Fibroblast of lung (primary cell): Measurements from ENCODE around the gene TRIM39. TPM values are rescaled to one million over a fixed set of nuclear protein-coding genes. Genes with fewer than 3 reads are reported as not detected.

Experiments
- DNase-seq, 2 donors: peaks; one replicate each; pipeline versions ENCODE4 v3.0.0 to v3.0.0-alpha.2; 2010; ENCODE audit warnings: low read depth in 2 of 2
- H2AFZ ChIP-seq: 2 replicates; pipeline ENCODE4 v1.5.1; 2012; ENCODE audit warnings: low read length, control low read depth, inconsistent platforms
- H3K27ac ChIP-seq: 2 replicates; pipeline ENCODE4 v1.5.1; 2011; ENCODE audit warnings: low read length, control low read depth; ENCODE audit not compliant: insufficient read depth
- H3K27me3 ChIP-seq: 2 replicates; pipeline ENCODE4 v1.5.1; 2011; ENCODE audit warnings: mild to moderate bottlenecking, low read length; ENCODE audit not compliant: control insufficient read depth, insufficient read depth
- H3K36me3 ChIP-seq: 2 replicates; pipeline ENCODE4 v1.5.1; 2011; ENCODE audit warnings: low read length; ENCODE audit not compliant: control insufficient read depth, insufficient read depth
- H3K4me1 ChIP-seq: 2 replicates; pipeline ENCODE4 v1.5.1; 2011; ENCODE audit warnings: low read length; ENCODE audit not compliant: control insufficient read depth, insufficient read depth; ENCODE audit errors: extremely low read depth
- H3K4me2 ChIP-seq: 2 replicates; pipeline ENCODE4 v1.5.1; 2011; ENCODE audit warnings: low read length, control low read depth; ENCODE audit not compliant: insufficient read depth; ENCODE audit errors: extremely low read depth
- H3K4me3 ChIP-seq, 4 experiments: fragments of 200-600 bp in 1 of 4; sonication (generic) in 1 of 4; replicated peaks in 1 of 4; 2 replicates each; pipeline ENCODE4 v1.5.1; 2011 to 2016; ENCODE audit warnings: low read length in 4 of 4, low read depth in 3 of 4, mild to moderate bottlenecking in 3 of 4, control low read depth in 2 of 4, inconsistent platforms in 1 of 4, mixed read lengths in 1 of 4; ENCODE audit not compliant: insufficient read depth in 1 of 4; ENCODE audit errors: control extremely low read depth in 1 of 4
- H3K79me2 ChIP-seq: 2 replicates; pipeline ENCODE4 v1.5.1; 2012; ENCODE audit warnings: mild to moderate bottlenecking, low read length, inconsistent platforms; ENCODE audit not compliant: control insufficient read depth, insufficient read depth
- H3K9ac ChIP-seq: 2 replicates; pipeline ENCODE4 v1.5.1; 2011; ENCODE audit warnings: mild to moderate bottlenecking, low read length, control low read depth; ENCODE audit not compliant: insufficient read depth
- H3K9me3 ChIP-seq: 2 replicates; pipeline ENCODE4 v1.5.1; 2012; ENCODE audit warnings: low read depth, low read length; ENCODE audit not compliant: control insufficient read depth, insufficient read depth
- H4K20me1 ChIP-seq: 2 replicates; pipeline ENCODE4 v1.5.1; 2011; ENCODE audit warnings: low read length; ENCODE audit not compliant: control insufficient read depth, insufficient read depth; ENCODE audit errors: extremely low read depth
- EZH2 ChIP-seq: IDR thresholded peaks from 2 replicates; pipeline ENCODE4 v1.5.1; 2012; ENCODE audit warnings: low read length, control low read depth, mild to moderate bottlenecking; ENCODE audit errors: missing control alignments
- polyA plus RNA-seq, 2 donors: library from polyadenylated mRNA; depleted of rRNA in 1 of 2; stranded (reverse) in 1 of 2; unstranded in 1 of 2; fragments of >200 nt; gene quantifications; 2 replicates each; pipeline ENCODE4 v1.2.1, GENCODE V29; 2011 to 2012; ENCODE audit warnings: missing spikeins in 1 of 2
- total RNA-seq: library from RNA; depleted of rRNA; stranded (reverse); fragments of >200 nt; gene quantifications from 2 replicates; pipeline ENCODE4 v1.2.1, GENCODE V29; 2014
- TF ChIP-seq, protein P1 (sequence below), 2 donors: IDR thresholded peaks in 1 of 2; conservative IDR thresholded peaks in 1 of 2; 1 replicate in 1 of 2; 2 replicates in 1 of 2; pipeline ENCODE4 v1.5.1; 2011 to 2012; ENCODE audit warnings: low read length in 2 of 2, control low read depth in 1 of 2, inconsistent platforms in 1 of 2, low read depth in 1 of 2, mild to moderate bottlenecking in 1 of 2

The TRIM39 gene
- total and polyA plus RNA-seq, 2 donors (not counting 1 experiment from before 2014, with no cell fraction given): 7.8 to 11.9 TPM

DNA sequence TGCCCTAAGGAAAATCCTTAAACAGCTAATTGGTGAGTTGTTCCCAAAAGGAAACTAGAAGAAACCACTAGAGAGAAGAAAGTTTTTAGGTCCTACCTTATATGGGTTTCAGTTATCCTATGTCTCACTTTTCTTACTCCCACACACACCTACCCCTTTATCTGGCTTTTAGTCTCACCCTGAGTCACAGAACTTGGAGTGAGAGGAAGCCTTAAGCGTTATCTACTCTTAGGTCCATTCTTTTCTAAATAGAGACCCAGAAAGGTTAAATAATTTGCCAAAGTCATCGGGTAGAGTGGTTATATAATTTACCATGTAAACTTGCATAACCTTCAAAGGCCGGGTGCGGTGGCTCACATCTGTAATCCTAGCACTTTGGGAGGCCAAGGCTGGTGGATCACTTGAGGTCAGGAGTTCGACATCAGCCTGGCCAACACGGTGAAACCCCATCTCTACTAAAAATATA is 13.9 kb downstream of the TRIM39 start:
- H3K4me1 ChIP-seq: no peaks in the 10 kb centered on the region
- no peak overlapping the region for H3K27ac ChIP-seq
- H3K36me3 ChIP-seq: peaks cover 7% of the 10 kb centered on the region
- no peak overlapping the region for H3K4me2 ChIP-seq
- no peaks in the 10 kb centered on the region for H4K20me1 ChIP-seq
- no peak overlapping the region for H3K4me3 ChIP-seq
- TF ChIP-seq, protein P1, sequence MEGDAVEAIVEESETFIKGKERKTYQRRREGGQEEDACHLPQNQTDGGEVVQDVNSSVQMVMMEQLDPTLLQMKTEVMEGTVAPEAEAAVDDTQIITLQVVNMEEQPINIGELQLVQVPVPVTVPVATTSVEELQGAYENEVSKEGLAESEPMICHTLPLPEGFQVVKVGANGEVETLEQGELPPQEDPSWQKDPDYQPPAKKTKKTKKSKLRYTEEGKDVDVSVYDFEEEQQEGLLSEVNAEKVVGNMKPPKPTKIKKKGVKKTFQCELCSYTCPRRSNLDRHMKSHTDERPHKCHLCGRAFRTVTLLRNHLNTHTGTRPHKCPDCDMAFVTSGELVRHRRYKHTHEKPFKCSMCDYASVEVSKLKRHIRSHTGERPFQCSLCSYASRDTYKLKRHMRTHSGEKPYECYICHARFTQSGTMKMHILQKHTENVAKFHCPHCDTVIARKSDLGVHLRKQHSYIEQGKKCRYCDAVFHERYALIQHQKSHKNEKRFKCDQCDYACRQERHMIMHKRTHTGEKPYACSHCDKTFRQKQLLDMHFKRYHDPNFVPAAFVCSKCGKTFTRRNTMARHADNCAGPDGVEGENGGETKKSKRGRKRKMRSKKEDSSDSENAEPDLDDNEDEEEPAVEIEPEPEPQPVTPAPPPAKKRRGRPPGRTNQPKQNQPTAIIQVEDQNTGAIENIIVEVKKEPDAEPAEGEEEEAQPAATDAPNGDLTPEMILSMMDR (conservative IDR thresholded peaks at IDR 0.05 in 1 of 2, IDR thresholded peaks at IDR 0.05 in 1 of 2; ENCODE audit: low read depth in 1 of 2, low read length in 2 of 2): no peak
- TF ChIP-seq EZH2: no peak
- no peak overlapping the region for H3K9ac ChIP-seq
- no peaks in the 10 kb centered on the region for H3K9me3 ChIP-seq
- no peaks in the 10 kb centered on the region for H3K79me2 ChIP-seq
- DNase-seq: peak in 1 of 2 donors; percentile 84
- no peak overlapping the region for H2AFZ ChIP-seq
- no peaks in the 10 kb centered on the region for H3K27me3 ChIP-seq

GRCh38 chr6:30341218-30341617 is 14.5 kb downstream of the TRIM39 start:
- Histone ChIP-seq H3K79me2 (no peaks in the 10 kb centered on the region), H3K36me3 (peaks cover 7% of the 10 kb centered on the region), H3K4me2 (no peak overlapping the region), H3K9me3 (no peaks in the 10 kb centered on the region), H3K27me3 (no peaks in the 10 kb centered on the region), H3K4me3 (no peak overlapping the region), H3K9ac (no peak overlapping the region), H3K27ac (no peak overlapping the region), H4K20me1 (no peaks in the 10 kb centered on the region), H3K4me1 (no peaks in the 10 kb centered on the region), H2AFZ (no peak overlapping the region)
- DNase-seq: no peak
- TF ChIP-seq EZH2: no peak
- TF ChIP-seq, protein P1 (conservative IDR thresholded peaks at IDR 0.05 in 1 of 2, IDR thresholded peaks at IDR 0.05 in 1 of 2; ENCODE audit: low read depth in 1 of 2, low read length in 2 of 2): no peak

DNA sequence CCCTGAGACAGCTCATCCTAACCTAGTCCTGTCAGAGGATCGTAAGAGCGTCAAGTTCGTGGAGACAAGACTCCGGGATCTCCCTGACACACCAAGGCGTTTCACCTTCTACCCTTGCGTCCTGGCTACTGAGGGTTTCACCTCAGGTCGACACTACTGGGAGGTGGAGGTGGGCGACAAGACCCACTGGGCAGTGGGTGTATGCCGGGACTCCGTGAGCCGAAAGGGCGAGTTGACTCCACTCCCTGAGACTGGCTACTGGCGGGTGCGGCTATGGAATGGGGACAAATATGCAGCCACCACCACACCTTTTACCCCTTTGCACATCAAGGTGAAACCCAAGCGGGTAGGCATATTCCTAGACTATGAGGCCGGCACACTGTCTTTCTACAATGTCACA is 15.0 kb downstream of the TRIM39 start:
- no peak overlapping the region for H3K9ac ChIP-seq
- H3K9me3 ChIP-seq: no peaks in the 10 kb centered on the region
- H3K79me2 ChIP-seq: no peaks in the 10 kb centered on the region
- peaks cover 7% of the 10 kb centered on the region for H3K36me3 ChIP-seq
- no peak overlapping the region for H3K4me3 ChIP-seq
- TF ChIP-seq, protein P1 (conservative IDR thresholded peaks at IDR 0.05 in 1 of 2, IDR thresholded peaks at IDR 0.05 in 1 of 2; ENCODE audit: low read depth in 1 of 2, low read length in 2 of 2): no peak
- TF ChIP-seq EZH2: no peak
- no peak overlapping the region for H3K27ac ChIP-seq
- H4K20me1 ChIP-seq: no peaks in the 10 kb centered on the region
- H3K27me3 ChIP-seq: no peaks in the 10 kb centered on the region
- H2AFZ ChIP-seq: no peak overlapping the region
- no peak for DNase-seq
- H3K4me2 ChIP-seq: no peak overlapping the region
- H3K4me1 ChIP-seq: no peaks in the 10 kb centered on the region
